ENCODE data around the gene ATOH8.

ATOH8 gene

DNA sequence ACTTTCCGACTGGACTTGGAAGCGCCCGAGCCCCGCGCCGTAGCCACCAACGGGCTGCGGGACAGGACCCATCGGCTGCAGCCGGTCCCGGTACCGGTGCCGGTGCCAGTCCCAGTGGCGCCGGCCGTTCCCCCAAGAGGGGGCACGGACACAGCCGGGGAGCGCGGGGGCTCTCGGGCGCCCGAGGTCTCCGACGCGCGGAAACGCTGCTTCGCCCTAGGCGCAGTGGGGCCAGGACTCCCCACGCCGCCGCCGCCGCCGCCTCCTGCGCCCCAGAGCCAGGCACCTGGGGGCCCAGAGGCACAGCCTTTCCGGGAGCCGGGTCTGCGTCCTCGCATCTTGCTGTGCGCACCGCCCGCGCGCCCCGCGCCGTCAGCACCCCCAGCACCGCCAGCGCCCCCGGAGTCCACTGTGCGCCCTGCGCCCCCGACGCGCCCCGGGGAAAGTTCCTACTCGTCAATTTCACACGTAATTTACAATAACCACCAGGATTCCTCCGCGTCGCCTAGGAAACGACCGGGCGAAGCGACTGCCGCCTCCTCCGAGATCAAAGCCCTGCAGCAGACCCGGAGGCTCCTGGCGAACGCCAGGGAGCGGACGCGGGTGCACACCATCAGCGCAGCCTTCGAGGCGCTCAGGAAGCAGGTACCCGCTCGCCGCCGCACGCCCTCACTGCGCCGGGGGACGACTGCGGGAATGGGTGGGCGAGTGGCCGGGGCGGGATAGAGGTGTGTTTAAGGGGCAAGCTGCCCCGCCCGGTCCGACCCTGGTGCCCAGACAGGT, 713 bp downstream of the ATOH8 start:
- peak; percentile 8 for DNase-seq (ENCODE audit: low read depth)

DNA sequence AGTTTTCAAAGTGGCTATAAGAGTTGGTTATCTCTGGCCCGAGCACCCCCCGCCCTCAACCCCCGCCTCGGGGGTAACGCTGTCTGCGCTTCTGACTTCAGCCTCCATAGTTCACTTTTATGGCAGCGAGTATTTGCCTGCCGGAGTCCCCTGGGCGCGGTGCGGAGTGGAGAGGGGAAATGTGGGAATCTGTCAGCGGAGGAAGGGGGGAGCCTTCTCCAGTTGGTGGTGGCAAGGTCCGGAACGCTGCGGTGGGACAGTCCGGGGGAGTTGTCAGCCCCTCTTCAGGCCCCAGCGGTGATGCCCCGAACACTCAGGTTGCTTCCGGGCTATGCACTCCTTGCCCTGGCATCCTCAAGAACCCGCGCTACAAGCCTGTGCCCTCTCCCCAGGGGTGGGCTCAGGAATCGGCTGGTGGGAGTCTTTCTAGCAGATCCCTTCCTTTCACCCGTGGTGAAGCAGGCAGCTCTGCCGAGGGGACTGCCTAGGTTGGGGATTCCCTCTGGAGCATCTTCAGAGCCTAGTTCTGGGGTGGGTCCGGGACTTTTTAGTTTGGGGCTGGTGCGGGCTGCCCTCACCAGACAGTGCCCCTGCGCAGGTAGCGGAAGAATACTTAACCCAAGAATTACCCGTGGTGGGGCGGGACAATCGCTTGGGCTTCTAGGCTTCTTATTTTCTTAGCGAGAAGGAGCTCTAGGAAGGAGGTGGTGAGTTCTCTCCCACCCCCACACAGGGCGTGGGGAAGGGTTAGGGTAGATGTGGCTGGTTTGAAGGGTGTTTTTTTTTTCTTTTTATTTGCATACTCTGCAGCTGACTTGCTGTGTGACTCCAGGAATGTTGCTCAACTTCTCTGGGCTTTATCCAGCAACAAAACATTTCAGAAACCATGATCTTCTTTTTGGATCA, 1.6 kb downstream of the ATOH8 start:
- DNase-seq (ENCODE audit: low read depth), result no peak

DNA sequence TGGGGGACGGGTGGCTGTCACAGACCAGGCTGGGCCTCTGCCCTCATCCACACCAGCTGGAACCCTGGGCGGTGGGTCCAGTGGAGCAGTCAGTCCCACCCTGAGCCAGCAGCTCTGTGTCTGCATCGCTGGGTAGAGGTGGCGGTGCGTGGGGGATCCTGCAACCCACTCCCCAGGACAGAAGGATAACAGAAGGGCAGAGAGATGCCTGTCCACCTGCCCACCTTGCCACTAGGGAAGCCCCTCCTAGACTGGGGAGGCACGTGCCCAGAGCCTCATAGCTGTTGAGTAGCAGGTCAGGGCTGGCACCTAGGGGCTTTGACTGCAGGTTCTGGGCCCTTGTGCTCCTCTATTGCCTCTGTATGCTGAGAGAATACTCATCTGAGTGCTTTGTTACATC, 2.4 kb downstream of the ATOH8 start:
- no peak for DNase-seq (ENCODE audit: low read depth)

DNA sequence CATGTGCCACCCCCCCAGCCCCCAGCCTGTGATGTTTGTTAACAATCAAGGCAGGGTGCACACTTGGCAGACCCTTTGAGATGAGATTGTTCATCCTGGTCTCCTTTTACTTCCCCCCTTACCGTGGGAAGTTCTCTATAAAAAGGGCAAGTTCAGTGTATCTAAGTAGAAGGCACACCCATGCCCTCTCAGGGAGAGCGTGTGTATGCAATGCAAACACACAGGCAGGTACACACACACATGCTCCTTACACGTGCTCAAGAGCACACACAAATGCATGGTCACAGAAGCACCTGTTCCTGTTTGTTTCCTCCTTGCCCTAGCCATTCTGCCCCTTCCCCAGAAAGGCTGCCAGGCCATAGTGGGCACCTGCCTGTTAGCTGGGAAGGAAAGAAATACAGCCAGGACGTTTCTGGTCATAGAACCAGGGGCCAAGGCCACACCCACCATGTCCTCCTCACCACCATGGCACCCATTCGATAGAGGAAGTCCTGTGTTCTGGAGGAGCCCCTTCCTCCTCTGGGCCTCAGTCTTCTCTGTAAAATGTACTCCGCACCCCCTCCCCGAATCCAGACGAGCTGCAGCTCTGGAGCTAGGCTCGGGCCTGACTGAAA, 3.1 kb downstream of the ATOH8 start:
- no peak for DNase-seq (ENCODE audit: low read depth)

DNA sequence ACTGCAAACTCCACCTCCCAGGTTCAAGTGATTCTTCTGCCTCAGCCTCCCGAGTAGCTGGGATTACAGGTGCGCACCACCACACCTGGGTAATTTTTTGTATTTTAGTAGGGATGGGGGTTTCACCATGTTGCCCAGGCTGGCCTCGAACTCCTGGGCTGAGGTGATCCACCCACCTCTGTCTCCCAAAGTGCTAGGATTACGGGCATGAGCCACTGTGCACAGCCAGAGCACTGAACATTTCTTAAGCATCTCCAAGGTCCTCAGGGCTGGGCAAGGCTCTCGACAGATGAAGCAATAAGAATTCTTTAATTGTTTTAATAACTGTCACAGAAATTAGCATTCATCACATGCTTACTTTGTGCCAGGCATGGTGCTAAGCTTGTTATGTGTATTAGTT, 4.1 kb downstream of the ATOH8 start:
- DNase-seq (ENCODE audit: low read depth), result no peak

DNA sequence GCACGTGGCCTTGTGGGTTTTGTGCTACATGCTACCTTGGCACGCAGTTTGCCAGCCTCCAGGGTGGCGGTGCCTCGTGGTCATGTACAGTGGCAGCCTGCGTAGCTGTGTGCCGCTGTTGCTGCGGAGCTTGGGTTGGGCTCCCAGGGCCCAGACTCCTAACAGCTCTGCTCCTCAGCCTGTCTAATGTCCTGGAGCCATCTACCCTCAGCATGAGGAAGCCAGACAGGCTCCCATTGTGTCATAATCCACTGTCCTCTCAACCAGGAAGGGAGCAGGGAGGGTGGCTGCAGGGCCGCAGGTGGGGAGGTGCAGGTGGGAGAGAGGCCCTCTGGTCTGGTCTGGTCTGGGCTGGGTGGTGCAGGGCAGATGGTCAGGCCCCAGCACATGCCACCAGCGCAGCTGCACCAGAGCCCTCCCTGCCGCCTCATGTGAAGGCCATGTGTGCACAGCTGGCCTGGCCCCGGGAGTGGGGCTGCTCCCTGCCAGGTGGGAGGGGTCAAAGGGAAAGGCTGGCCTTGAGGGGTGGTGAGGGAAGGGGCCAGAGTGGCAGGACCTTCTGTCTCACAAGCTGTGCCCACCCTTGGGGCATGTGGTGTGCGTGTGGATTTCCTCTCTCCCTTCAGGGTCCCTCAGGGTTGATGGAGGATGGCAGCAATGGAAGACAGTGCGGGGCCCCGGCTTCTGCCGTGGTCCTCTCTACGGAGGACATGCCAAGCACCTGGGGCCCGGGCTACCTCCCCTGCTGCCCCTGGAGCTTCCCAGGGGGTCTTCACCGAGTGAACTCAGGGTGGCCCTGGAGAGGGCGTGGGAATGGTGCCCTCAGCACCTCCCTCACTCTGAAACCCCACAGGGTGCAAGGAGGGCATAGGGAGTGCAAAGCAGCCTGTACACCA, 4.8 kb downstream of the ATOH8 start:
- no peak for DNase-seq (ENCODE audit: low read depth)

DNA sequence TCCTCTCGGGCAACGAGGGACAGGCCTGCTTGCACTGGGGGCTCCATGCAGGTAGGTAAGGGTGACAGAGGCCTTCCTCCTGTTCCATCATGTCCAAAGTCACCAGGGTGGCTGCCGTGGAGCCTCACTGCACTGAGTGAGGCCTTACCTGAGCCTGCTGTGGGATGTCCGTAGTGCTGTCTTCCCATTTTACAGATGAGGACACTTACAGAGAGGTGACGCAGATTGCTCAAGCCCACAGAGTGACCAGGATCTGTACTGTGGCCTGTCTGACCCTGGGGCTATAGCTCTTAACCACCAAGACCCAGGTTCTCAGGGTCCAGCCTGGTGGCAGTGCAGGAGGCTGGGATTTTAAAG, 5.4 kb downstream of the ATOH8 start:
- DNase-seq (ENCODE audit: low read depth), result no peak

DNA sequence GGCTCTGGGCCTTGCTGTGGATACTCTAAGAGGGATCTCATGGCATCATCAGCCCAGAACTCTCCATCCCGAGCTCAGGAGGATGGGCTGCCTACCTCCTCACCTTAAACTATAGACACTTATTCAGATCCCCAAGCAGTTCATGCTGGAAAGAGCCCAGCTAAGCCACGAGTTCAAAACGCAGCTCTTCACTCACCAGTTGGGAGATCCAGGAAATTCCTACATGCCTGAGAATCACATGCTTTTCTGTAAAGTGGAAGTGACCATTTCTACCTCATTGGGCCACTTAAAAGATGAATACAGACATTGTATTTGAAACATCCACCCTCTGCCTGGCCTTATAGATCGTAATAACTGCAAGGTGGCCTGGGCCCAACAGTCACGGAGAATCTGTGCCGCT, 6.6 kb downstream of the ATOH8 start:
- no peak for DNase-seq (ENCODE audit: low read depth)

DNA sequence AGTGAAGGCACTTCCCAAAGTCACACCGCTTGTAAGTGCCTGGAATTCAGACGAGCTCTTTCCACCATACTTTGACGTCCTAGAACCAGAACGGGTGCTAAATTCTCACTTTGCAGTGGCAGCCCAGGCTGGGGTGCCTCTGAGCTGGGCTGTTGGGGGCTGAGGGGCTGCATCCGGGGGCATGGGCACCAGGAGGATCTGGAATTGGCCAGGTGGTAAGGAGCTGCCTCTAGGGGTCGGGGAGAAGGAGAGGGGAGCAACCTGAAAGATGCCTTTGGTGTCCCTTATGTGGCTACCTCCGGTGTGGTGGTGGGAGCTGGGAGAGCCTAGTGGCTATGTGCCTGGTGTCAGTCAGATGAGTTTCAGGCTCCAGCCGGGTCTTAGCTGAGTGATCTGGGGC, 7.1 kb downstream of the ATOH8 start:
- no peak for DNase-seq (ENCODE audit: low read depth)

DNA sequence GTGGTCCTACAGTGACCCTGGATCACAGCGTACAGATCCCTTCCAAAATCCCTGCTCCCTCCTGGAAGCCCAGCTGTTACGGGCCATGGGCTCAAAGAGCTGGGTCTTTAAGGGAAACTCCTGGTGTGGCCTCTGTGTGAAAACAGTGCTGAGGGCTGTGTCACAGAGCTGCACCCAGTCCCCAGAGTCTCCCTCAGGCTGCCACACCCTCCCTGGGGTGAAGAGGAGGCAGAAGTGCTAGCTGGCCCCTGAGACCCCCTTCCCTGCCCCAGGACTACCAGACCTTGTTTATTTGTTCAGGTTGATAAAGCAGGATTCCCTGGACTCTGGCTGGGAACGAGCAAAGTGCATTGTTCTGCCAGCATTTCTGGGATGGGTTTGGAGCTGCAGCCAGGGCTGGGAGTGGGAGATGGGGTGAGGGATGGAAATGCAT, 7.7 kb downstream of the ATOH8 start:
- no peak for DNase-seq (ENCODE audit: low read depth)

DNA sequence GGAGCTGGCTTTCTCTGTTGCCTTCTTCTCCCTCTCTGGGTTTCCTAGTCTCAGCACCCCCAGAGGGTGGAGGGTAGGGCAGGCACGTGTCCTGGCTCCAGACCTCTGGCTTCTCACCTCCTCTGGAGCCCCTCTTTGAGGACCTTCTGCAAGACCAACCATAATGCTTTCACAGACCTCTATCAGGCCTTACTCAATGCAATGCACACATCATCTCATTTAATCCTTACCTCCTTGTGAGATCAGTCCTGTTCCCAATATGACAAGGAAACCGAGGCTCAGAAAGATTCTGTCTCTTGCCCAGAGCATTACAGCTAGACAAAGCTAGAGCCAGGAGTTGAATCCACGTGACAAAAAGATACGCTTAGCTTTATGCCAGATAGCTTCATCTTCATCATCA, 8.2 kb downstream of the ATOH8 start:
- DNase-seq (ENCODE audit: low read depth), result no peak

DNA sequence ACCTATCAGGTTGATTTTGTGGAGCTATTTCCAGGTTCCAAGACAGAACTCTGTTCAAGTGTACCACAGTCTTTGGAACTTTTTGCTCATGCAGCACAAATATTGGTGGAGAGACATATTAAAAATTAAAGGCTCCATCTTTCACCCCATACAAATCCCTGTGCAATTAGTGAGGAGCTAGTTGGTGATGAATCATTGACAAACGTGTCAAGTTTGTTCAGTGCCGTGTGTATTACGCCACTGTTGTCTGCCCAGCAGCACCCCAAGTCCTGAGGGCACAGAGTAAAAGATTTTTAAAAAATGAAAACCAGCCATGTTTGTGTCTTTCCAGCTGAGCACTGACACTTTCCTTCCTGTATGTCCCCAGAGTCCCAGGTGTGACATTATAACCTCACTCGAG, 9.3 kb downstream of the ATOH8 start:
- no peak for DNase-seq (ENCODE audit: low read depth)

DNA sequence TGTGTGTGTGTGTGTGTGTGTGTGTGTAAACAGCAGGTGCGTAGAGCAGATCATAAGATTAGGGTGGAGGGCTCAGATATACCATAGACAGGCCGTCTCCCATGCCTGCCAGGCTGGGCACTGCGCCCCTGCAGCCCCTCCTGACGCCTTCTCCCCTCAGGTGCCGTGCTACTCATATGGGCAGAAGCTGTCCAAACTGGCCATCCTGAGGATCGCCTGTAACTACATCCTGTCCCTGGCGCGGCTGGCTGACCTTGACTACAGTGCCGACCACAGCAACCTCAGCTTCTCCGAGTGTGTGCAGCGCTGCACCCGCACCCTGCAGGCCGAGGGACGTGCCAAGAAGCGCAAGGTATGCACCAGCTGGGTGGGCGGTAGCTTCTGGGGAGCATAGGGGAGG, 10.0 kb downstream of the ATOH8 start:
- no peak for DNase-seq (ENCODE audit: low read depth)

DNA sequence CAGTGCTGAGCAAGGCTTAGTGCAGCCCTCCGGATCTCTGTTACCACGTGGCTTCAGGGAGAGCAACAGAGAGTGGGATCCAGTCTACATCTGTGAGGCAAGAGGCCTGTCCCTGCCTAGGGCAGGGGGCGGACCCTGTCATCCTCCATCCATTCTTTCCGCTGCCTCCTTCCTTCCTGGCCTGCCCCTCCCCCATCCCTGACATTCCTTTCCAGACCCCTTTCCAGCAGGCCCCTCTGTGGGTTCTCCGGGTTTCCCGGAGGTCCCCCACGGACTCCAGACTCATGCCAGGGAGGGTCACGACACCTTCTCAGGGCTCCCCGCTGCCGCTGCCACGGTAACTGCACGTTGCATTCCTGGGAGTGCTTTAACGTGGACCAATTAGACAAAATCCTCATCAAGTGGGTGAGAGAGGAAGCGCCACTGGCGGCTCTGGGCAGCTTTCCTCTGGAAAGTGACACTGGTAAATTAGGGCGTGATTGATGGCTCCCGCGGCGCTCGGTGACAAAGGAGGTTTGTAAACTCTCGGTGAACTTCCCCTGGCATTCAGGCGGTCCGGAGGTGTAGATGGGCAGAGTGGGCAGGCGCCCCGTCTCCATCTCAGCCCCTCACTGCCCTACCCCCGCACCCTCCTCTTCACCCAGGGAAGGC, 11.4 kb downstream of the ATOH8 start:
- DNase-seq (ENCODE audit: low read depth), result no peak

DNA sequence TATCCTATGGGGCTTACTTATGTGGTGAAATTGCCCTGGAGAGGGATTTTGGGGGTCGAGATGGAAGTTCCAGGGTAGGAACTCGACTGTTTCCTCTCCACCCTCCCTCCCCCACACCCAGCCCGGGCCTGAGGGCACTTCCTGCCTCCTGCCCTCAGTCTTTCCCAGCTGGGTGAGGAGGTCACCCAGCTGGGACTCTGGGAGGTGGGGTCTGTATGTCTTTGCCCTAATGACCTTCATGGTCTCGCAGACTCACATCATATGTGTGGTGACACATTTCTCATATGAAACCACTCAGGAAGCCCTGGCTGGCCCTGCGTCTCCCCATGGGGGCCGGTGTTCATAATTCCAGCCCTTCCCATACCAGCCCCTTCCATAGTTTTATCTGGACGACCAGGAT, 12.4 kb downstream of the ATOH8 start:
- no peak for DNase-seq (ENCODE audit: low read depth)

DNA sequence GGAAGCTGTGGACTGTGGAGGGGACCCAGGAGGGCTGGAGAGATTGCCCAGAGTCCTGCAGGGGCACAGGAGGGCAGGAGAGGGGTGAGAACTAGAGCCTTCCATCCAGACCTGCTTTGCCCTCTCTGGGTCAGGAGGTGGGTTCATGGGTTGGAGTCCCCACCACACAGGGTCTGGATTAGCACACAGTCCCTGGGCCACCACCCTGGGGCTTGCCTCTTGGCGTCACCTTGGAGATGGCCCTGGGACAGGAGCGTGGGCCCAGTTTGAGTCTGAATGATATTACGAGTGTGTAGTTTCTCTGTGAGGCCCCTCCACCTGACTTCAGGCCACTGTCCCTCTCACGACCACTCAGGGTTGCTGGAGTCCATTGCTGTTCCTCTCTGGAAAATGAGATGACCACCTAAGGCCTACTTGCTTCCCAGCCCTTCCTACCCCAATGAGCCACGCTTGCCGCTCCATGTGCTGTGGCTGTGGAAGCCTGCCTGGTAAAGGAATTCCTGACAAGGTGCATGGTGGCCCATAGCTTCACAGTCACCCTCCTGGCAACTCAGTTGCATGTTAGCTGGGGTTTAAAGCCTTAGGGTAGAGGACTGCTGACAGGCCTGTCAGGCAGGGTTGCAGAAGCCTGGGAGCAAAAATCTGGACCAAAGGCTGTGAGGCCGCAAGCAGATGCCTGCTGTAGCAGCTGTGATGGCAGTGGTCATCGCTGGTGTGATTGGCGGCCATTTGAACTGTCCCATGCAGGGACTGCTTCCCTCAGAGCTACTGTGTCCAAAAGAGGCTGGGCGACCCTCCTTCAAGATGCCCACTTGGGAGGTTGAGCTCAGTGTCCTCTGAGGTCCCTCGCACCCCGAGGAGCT, 14.2 kb downstream of the ATOH8 start:
- DNase-seq (ENCODE audit: low read depth), result no peak

DNA sequence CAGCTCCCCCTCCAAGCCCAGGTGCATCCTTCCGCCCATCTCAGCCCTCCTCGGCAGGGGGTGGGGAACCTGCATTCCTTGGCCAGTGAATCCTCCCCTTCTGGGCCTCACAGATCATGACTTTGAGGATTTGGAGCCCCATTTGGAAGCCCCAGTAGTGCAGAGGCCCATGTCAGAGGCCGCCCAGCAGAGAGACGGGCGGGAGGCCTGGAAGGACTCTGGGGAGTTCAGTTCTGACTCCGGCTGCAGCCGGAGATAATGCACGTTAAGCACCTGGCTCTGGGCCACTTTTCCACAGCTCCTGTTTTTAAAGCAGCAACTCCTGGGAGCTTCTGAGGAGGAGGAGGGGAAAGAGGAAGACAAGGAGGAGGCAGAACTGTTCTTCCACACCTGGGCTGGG, 14.9 kb downstream of the ATOH8 start:
- DNase-seq (ENCODE audit: low read depth), result no peak

DNA sequence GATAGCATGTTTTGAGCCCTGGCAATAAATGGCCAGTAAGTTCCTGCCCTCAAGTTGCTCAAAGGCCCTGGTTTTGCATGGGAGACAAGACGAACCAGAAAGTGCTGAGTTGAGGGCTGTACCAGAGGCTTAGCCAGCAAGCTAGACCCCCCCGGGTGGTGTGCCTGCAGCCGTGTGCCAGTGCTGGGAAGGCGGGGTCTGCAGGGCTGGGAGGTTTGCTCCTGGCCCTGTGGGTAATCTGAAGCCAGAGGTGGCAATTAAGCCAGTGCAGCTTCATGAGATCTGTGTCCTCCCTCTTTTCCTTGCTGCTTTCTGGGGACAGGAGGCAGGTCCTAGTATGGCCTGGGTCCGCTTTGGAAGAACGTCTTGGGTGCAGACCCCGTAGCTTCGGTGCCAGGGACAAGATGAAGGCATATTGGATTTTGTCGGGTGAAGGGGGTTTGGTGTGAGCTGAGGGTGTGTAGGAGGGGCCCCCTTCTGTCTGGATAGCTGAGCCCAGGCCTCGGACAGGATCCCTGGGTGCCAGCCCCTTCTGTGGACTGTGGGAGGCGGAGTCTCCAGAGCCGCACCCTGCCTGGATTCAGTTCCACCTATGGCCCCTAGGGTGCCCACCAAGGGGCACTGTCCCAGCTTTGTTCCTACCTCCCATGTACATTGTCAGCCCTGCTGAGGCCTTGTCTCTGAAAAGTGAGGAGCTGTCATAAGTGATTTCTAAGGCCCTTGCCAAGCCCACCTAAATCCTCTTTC, 15.6 kb downstream of the ATOH8 start:
- no peak for DNase-seq (ENCODE audit: low read depth)

DNA sequence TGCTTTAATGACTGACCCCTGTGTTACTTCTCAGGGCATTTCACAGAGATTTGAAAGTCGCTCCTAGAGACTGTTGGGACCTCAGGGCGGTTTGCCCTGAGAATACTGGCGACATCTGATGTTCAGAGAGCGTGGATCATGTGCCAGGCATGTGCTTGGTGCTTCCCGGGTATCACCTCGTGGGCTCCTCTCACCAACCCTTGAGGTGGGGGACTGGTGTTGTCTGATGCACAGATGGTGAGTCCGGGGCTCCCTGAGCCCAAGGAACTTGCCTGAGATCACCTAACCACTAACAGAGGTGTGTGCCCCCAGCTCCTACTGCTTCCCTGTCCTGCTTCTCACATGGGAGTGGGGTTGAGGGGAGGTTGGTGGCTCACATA, 16.2 kb downstream of the ATOH8 start:
- no peak for DNase-seq (ENCODE audit: low read depth)

DNA sequence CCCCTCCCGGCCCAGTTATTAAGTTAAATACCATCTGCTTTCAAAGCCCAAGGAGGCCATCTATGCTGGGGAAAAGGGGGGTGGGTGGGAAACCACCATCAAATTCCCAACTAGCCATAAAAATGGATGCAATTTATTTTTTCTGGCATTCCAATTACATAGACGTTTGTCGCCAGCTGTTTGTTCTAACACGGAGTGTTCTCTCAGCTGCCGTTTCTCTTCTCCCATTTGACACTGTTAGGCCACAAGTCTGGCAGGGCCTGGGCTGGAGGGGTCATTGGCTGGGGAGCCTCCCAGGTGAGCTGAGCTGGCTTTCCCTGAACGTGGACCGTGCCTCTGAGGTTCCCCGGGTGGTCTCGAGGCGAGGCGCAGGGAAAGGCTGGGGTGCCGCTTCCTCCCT, 16.6 kb downstream of the ATOH8 start:
- DNase-seq (ENCODE audit: low read depth), result no peak
